ENCODE results near the gene SCGN.
"Not testable (repeated sequence)": the region's sequence is repeated elsewhere in the genome, so short reads cannot be mapped to it uniquely, and the experiment has no call there.

The SCGN gene

GRCh38 chr6:25732468-25733198 lies 80.6 kb downstream of the SCGN start:
- DNase-seq: no peak

GRCh38 chr6:25735261-25735660 lies 83.2 kb downstream of the SCGN start:
- no peak for DNase-seq

GRCh38 chr6:25743868-25744267 lies 91.9 kb downstream of the SCGN start:
- DNase-seq: no peak

GRCh38 chr6:25745836-25746235 lies 93.8 kb downstream of the SCGN start:
- no peak for DNase-seq

GRCh38 chr6:25746968-25747367 lies 95.0 kb downstream of the SCGN start:
- no peak for DNase-seq

- no peak for DNase-seq
Observed at GRCh38 chr6:25747477-25747876, 95.5 kb downstream of the SCGN start.

GRCh38 chr6:25748049-25748448 lies 96.0 kb downstream of the SCGN start:
- DNase-seq: no peak

- not testable (repeated sequence) for DNase-seq
Observed at GRCh38 chr6:25748601-25749517, 96.8 kb downstream of the SCGN start.

GRCh38 chr6:25749837-25750236 lies 97.8 kb downstream of the SCGN start:
- DNase-seq: no peak

GRCh38 chr6:25750906-25751305 lies 98.9 kb downstream of the SCGN start:
- no peak for DNase-seq

Data from activated CD4-positive, alpha-beta T cell treated with anti-CD3 and anti-CD28 coated beads, Interleukin-2, amount 50 U/mL, for 1 hour (primary cell).